H1 (cell line): ENCODE results near the gene OR5AC2. TPM values are rescaled to one million over a fixed set of nuclear protein-coding genes. Genes with fewer than 3 reads are reported as not detected.

Experiments used
- CTCF ChIA-PET: fragments of 300-600 bp; sonication (Branson Sonifier 250); formaldehyde crosslinking; loops from one replicate; lab custom pipeline; 2021; ENCODE audit not compliant: partially characterized antibody; lab: Charles Lee
- POLR2A ChIA-PET: fragments of 300-600 bp; sonication (Branson Sonifier 250); formaldehyde crosslinking; loops from one replicate; lab custom pipeline; 2021; ENCODE audit warnings: inconsistent platforms; ENCODE audit not compliant: partially characterized antibody; lab: Charles Lee
- DNase-seq, 2 experiments: peaks; one replicate each; pipeline versions ENCODE4 v3.0.0 to v3.0.0-alpha.2; 2010 to 2022; ENCODE audit warnings: low spot score in 2 of 2, low read depth in 1 of 2, mixed read lengths in 1 of 2
- FAIRE-seq: peaks from 2 replicates; lab custom pipeline; 2011; peaks lifted over from hg19 to GRCh38; lab: Jason Lieb, UNC
- H2AFZ ChIP-seq: 2 replicates; pipeline ENCODE4 v1.8.1; 2012; ENCODE audit warnings: low read length, inconsistent platforms
- H2AK5ac ChIP-seq: 2 replicates; pipeline ENCODE4 v1.6.1; 2013; ENCODE audit warnings: low read depth, low read length
- H2BK120ac ChIP-seq: replicated peaks from 2 replicates; pipeline ENCODE3; 2013; ENCODE audit warnings: low read depth, low read length, inconsistent platforms
- H2BK12ac ChIP-seq: 2 replicates; pipeline ENCODE4 v1.6.1; 2013; ENCODE audit warnings: low read depth, low read length
- H2BK15ac ChIP-seq: 2 replicates; pipeline ENCODE4 v1.6.1; 2013; ENCODE audit warnings: low read length
- H2BK20ac ChIP-seq: 2 replicates; pipeline ENCODE4 v1.6.1; 2013; ENCODE audit warnings: low read length
- H2BK5ac ChIP-seq: 2 replicates; pipeline ENCODE4 v1.6.1; 2013; ENCODE audit warnings: low read depth, low read length
- H3K14ac ChIP-seq: 2 replicates; pipeline ENCODE4 v1.6.1; 2013; ENCODE audit warnings: inconsistent platforms; ENCODE audit not compliant: insufficient read length
- H3K18ac ChIP-seq: 2 replicates; pipeline ENCODE4 v1.6.1; 2013; ENCODE audit warnings: low read length; ENCODE audit errors: extremely low read depth
- H3K23ac ChIP-seq: 2 replicates; pipeline ENCODE4 v1.6.1; 2013; ENCODE audit warnings: inconsistent platforms; ENCODE audit not compliant: insufficient read length
- H3K23me2 ChIP-seq: 2 replicates; pipeline ENCODE4 v1.6.1; 2013; ENCODE audit warnings: low read depth, low read length
- H3K27ac ChIP-seq: 2 replicates; pipeline ENCODE4 v1.6.1; 2011; ENCODE audit warnings: low read depth, low read length, inconsistent platforms
- H3K27me3 ChIP-seq, 4 experiments: replicated peaks in 1 of 4; 1 replicate in 1 of 4; 2 replicates in 3 of 4; pipeline versions ENCODE4 v1.6.1 to v1.8.1; 2011 to 2013; ENCODE audit warnings: low read length in 3 of 4, mild to moderate bottlenecking in 3 of 4, inconsistent platforms in 2 of 4, mixed read lengths in 2 of 4, moderate library complexity in 1 of 4; ENCODE audit not compliant: control insufficient read depth in 3 of 4, insufficient read depth in 3 of 4; ENCODE audit errors: extremely low read depth in 1 of 4
- H3K36me3 ChIP-seq, 4 experiments: 2 replicates each; pipeline versions ENCODE4 v1.6.1 to v1.8.1; 2011 to 2013; ENCODE audit warnings: mild to moderate bottlenecking in 4 of 4, low read length in 3 of 4, moderate library complexity in 2 of 4, control low read depth in 1 of 4, inconsistent platforms in 1 of 4; ENCODE audit not compliant: insufficient read depth in 4 of 4, control insufficient read depth in 2 of 4
- H3K4ac ChIP-seq: replicated peaks from 2 replicates; pipeline ENCODE3; 2013; ENCODE audit warnings: low read length, low read depth, mixed read lengths, inconsistent platforms; ENCODE audit not compliant: insufficient read length
- H3K4me1 ChIP-seq, 4 experiments: replicated peaks in 1 of 4; 1 replicate in 1 of 4; 2 replicates in 3 of 4; pipeline versions ENCODE4 v1.6.1 to v1.8.1; 2011 to 2013; ENCODE audit warnings: low read length in 3 of 4, inconsistent platforms in 2 of 4, mixed read lengths in 1 of 4; ENCODE audit not compliant: insufficient read depth in 4 of 4, control insufficient read depth in 3 of 4
- H3K4me2 ChIP-seq, 2 experiments: 2 replicates each; pipeline versions ENCODE4 v1.6.1 to v1.8.1; 2011 to 2013; ENCODE audit warnings: low read depth in 2 of 2, low read length in 2 of 2, control low read depth in 1 of 2, inconsistent platforms in 1 of 2, mild to moderate bottlenecking in 1 of 2; ENCODE audit not compliant: insufficient read depth in 1 of 2
- H3K4me3 ChIP-seq, 4 experiments: fragments of 200-600, 300-600 bp in 1 of 4; sonication (generic), shearing (Covaris generic), sonication (Bioruptor Twin) in 1 of 4; 2 replicates each; pipeline versions ENCODE4 v1.5.1 to v1.8.1; 2011 to 2016; ENCODE audit warnings: low read length in 4 of 4, low read depth in 3 of 4, control low read depth in 2 of 4, inconsistent platforms in 2 of 4, mild to moderate bottlenecking in 2 of 4, mixed read lengths in 1 of 4, moderate library complexity in 1 of 4; ENCODE audit not compliant: insufficient read depth in 2 of 4; ENCODE audit errors: extremely low read depth in 1 of 4
- H3K56ac ChIP-seq: replicated peaks from 2 replicates; pipeline ENCODE3; 2013; ENCODE audit warnings: low read depth, mild to moderate bottlenecking, mixed read lengths, low read length, inconsistent platforms; ENCODE audit not compliant: insufficient read length
- H3K79me1 ChIP-seq: 2 replicates; pipeline ENCODE4 v1.6.1; 2013; ENCODE audit warnings: low read depth, low read length, control low read depth
- H3K79me2 ChIP-seq, 2 experiments: 2 replicates each; pipeline versions ENCODE4 v1.6.1 to v1.8.1; 2012 to 2013; ENCODE audit warnings: low read length in 2 of 2, mild to moderate bottlenecking in 2 of 2, inconsistent platforms in 1 of 2; ENCODE audit not compliant: insufficient read depth in 2 of 2, control insufficient read depth in 1 of 2
- H3K9ac ChIP-seq, 4 experiments: replicated peaks in 1 of 4; 1 replicate in 1 of 4; 2 replicates in 3 of 4; pipeline versions ENCODE4 v1.6.1 to v1.8.1; 2011 to 2013; ENCODE audit warnings: low read depth in 3 of 4, low read length in 3 of 4, control low read depth in 2 of 4, mild to moderate bottlenecking in 2 of 4, moderate library complexity in 2 of 4, inconsistent platforms in 1 of 4; ENCODE audit errors: extremely low read depth in 1 of 4
- H3K9me3 ChIP-seq, 2 experiments: 2 replicates each; pipeline versions ENCODE4 v1.6.1 to v1.8.1; 2012 to 2013; ENCODE audit warnings: mild to moderate bottlenecking in 2 of 2, moderate library complexity in 2 of 2, control low read depth in 1 of 2, inconsistent platforms in 1 of 2, low read depth in 1 of 2, low read length in 1 of 2, mixed read lengths in 1 of 2; ENCODE audit not compliant: insufficient read depth in 2 of 2
- H4K20me1 ChIP-seq, 2 experiments: replicated peaks in 1 of 2; 2 replicates each; pipeline versions ENCODE3 to v1.8.1; 2011 to 2013; ENCODE audit warnings: inconsistent platforms in 2 of 2, low read length in 2 of 2, mild to moderate bottlenecking in 1 of 2; ENCODE audit not compliant: insufficient read depth in 2 of 2, control insufficient read depth in 1 of 2
- H4K5ac ChIP-seq: 2 replicates; pipeline ENCODE4 v1.6.1; 2013; ENCODE audit warnings: low read length, low read depth, mixed read lengths, inconsistent platforms; ENCODE audit not compliant: insufficient read length
- H4K8ac ChIP-seq: 2 replicates; pipeline ENCODE4 v1.8.0; 2013; ENCODE audit warnings: mild to moderate bottlenecking, moderate library complexity, low read length, inconsistent platforms; ENCODE audit not compliant: insufficient read depth; ENCODE audit errors: extremely low read depth
- H4K91ac ChIP-seq: replicated peaks from 2 replicates; pipeline ENCODE3; 2013; ENCODE audit warnings: low read length, mixed read lengths, inconsistent platforms; ENCODE audit not compliant: insufficient read length
- BRCA1 ChIP-seq: IDR thresholded peaks from 2 replicates; pipeline ENCODE4 v1.6.1; 2012; ENCODE audit warnings: low read depth, low read length, improper control_type of control experiment
- KDM1A ChIP-seq: fragments of 200-600, 300-600 bp; sonication (generic); IDR thresholded peaks from 2 replicates; pipeline ENCODE4 v1.7.1; 2016; ENCODE audit warnings: mild to moderate bottlenecking, low read length, borderline replicate concordance
- POLR2A ChIP-seq, 2 experiments: IDR thresholded peaks; 1 replicate in 1 of 2; 2 replicates in 1 of 2; pipeline ENCODE4 v1.6.1; 2011; ENCODE audit warnings: low read depth in 2 of 2, low read length in 2 of 2, mild to moderate bottlenecking in 2 of 2; ENCODE audit errors: control extremely low read depth in 1 of 2
- YY1 ChIP-seq: IDR thresholded peaks from 2 replicates; pipeline ENCODE4 v1.6.1; 2011; ENCODE audit warnings: low read depth, mild to moderate bottlenecking, low read length
- WGBS, 2 experiments: shearing (Covaris generic) in 1 of 2; methylation state at CpG; one replicate each; pipeline versions ENCODE4 v1.1.6 to v1.1.7; 2013 to 2015; ENCODE audit warnings: low lambda C conversion rate in 2 of 2, mixed read lengths in 2 of 2, inconsistent platforms in 1 of 2, low coverage in 1 of 2, missing lambda C conversion rate in 1 of 2; ENCODE audit not compliant: insufficient replicate concordance in 2 of 2, insufficient coverage in 1 of 2, insufficient read length in 1 of 2; ENCODE audit errors: extremely low coverage in 1 of 2, missing lambda C conversion rate in 1 of 2; 5-methylcytosine and 5-hydroxymethylcytosine counted together
- polyA plus RNA-seq, 7 experiments: library from polyadenylated mRNA; depleted of rRNA in 3 of 7; stranded (reverse) in 5 of 7; unstranded in 2 of 7; fragments of >200 nt in 5 of 7; fragments of 200-250 nt in 2 of 7; gene quantifications; 1 replicate in 5 of 7; 2 replicates in 1 of 7; 4 replicates in 1 of 7; pipeline versions ENCODE4 v1.2.1 to v1.2.3, GENCODE V29; 2011 to 2013; ENCODE audit warnings: missing spikeins in 2 of 7, mixed read lengths in 2 of 7
- total RNA-seq: library from RNA; stranded (reverse); fragmentation: NEBNext Ultra II Directional; extraction: Animal tissue kit (Norgen Biotek cat#: 25700); gene quantifications from 2 replicates; pipeline ENCODE4 v1.2.1, GENCODE V29; 2021

OR5AC2 gene
- total and polyA plus RNA-seq, 2 of the 8 experiments (the other 6 are each of a cell fraction or from before 2014, with no cell fraction given), result not detected

DNA sequence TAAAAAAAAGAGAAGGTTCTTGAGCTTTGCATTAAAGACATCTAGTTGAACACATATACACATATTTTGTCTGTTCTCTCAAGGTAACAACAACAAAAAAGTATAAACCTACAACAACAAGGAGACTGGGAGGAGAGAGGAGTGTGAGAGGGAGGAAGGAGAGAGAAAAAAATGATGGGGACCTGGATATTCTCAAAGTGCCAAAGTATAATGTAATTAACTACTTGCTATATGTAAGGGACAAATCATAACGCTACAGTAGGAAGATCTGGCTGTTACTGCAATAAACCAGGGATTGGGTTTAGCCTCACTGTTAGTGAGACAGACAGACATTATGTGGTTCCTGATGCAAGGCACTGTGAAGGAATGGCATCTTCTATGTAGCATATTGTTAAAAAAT is 37.7 kb upstream of the OR5AC2 start:
- CTCF ChIA-PET, result interaction anchor here (2.2 to 6.1 kb wide), 3 partner anchors 10 to 295 kb away, joined by 12 to 32 read pairs (median 12); no protein-coding TSS in a partner anchor
- H3K18ac ChIP-seq, result no peak overlapping the region
- POLR2A ChIA-PET, result no interaction called here

More for the DNA sequence above, 37.7 kb upstream of the OR5AC2 start:
- Histone ChIP-seq H2AFZ (no peak overlapping the region), H4K91ac (no peak overlapping the region), H3K56ac (no peak overlapping the region), H4K20me1 (no peaks in the 10 kb centered on the region), H3K9ac (no peak overlapping the region), H3K14ac (no peak overlapping the region), H2BK120ac (no peak overlapping the region), H3K27ac (no peak overlapping the region), H3K4ac (no peak overlapping the region), H2BK15ac (no peak overlapping the region), H2BK5ac (no peak overlapping the region), H3K36me3 (no peaks in the 10 kb centered on the region), H3K79me2 (no peaks in the 10 kb centered on the region), H3K23ac (no peak overlapping the region), H3K9me3 (no peaks in the 10 kb centered on the region), H4K5ac (no peak overlapping the region), H2BK20ac (no peak overlapping the region), H2BK12ac (no peak overlapping the region), H3K4me2 (no peak overlapping the region), H2AK5ac (no peak overlapping the region), H3K79me1 (no peaks in the 10 kb centered on the region), H3K23me2 (no peaks in the 10 kb centered on the region), H3K27me3 (no peaks in the 10 kb centered on the region)
- no peak for FAIRE-seq
- 89% methylated on average over 1 of the region's 1 CpG; no CpG with 5 or more reads in 1 of the 2 experiments for WGBS, 2 experiments
- TF ChIP-seq BRCA1 (no peak), YY1 (no peak), KDM1A (no peak), POLR2A (IDR thresholded peaks at IDR 0.05; ENCODE audit: control extremely low read depth in 1 of 2, low read depth in 2 of 2, low read length in 2 of 2) (no peak)
- TF ChIP-seq, all 59 proteins: peak for 0
- no peak overlapping the region for H4K8ac ChIP-seq
- no peak overlapping the region for H3K4me3 ChIP-seq
- no peak for DNase-seq
- no peaks in the 10 kb centered on the region for H3K4me1 ChIP-seq
